Measurements from ENCODE around the gene SPIN2B. TPM values are rescaled to one million over a fixed set of nuclear protein-coding genes. Genes with fewer than 3 reads are reported as not detected.
A peak's percentile ranks its signal among the peaks of the same experiment; 100 is the strongest.
"Not testable (repeated sequence)": the region's sequence is repeated elsewhere in the genome, so short reads cannot be mapped to it uniquely, and the experiment has no call there.

Gene SPIN2B
- 4.4 TPM for polyA plus RNA-seq (2013, experiment 1 of 2)
- polyA plus RNA-seq (2013, experiment 2 of 2) = 4.8 TPM

DNA sequence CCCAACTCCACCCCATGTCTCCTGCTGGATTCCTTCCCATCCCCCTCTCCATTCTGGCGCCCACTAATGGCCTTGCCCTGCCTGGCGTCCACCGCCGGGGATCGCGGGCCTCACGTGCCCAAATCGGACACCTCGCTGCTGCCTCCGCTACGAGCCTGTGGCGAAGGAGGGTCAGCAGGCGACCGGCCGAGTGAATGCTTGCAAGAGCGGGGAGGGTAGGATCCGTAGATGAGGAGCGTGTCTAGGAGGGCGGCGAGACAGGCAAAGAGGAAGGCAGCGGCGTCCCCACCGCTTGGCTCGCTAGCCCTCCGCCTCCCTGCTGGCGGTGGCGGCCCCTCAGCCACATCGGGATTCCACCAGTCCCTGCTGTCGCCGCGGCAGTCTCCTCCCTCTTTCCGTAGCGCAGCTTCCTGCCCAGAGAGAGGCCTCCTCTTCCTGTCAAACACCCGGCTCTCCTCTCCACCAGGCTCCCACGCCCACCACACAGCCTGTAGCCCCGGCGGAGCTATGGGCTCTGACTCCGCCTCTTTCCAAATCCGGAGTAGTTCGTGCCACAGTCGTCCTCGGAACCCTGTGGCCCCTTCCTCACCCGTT is at the start of gene SPIN2B:
Gene SPIN2B, minus strand, starts transcription at position 387 of the 594 bp plus-strand sequence.
- Histone ChIP-seq H2BK120ac (ENCODE audit: low read depth, low read length) (no peak within 1 kb of the TSS), H3K27ac (ENCODE audit: low read depth, low read length) (peak within 1 kb of the TSS; percentile 73), H4K8ac (ENCODE audit: low read depth, low read length) (no peak within 1 kb of the TSS), H3K27me3 (ENCODE audit: insufficient read depth, low read length, poor library complexity) (no peaks in the 10 kb centered on the region), H4K5ac (ENCODE audit: low read length) (no peak within 1 kb of the TSS), H3K36me3 (ENCODE audit: control insufficient read depth, insufficient read depth, low read length) (no peaks in the 10 kb centered on the region), H3K9ac (ENCODE audit: low read length) (peak within 1 kb of the TSS; percentile 89), H3K4me3 (ENCODE audit: low read length) (peak within 1 kb of the TSS; percentile 60), H2AK5ac (ENCODE audit: low read length) (no peak within 1 kb of the TSS), H2BK5ac (ENCODE audit: low read length) (peak within 1 kb of the TSS; percentile 43), H3K79me1 (ENCODE audit: low read length) (no peaks in the 10 kb centered on the region), H2BK15ac (replicated peaks; ENCODE audit: low read depth) (no peak within 1 kb of the TSS), H3K56ac (ENCODE audit: low read length) (peak within 1 kb of the TSS; percentile 88), H3K79me2 (ENCODE audit: control insufficient read depth, insufficient read depth, low read length) (no peaks in the 10 kb centered on the region), H3K4me2 (ENCODE audit: low read length) (peak within 1 kb of the TSS; percentile 20), H3K23ac (ENCODE audit: low read length) (no peak within 1 kb of the TSS), H3K4ac (ENCODE audit: low read depth, low read length) (peak within 1 kb of the TSS; percentile 55), H3K4me1 (ENCODE audit: control insufficient read depth, low read depth, low read length) (no peaks in the 10 kb centered on the region), H3K18ac (ENCODE audit: low read length) (peak within 1 kb of the TSS; percentile 68)
- DNase-seq = peak; percentile 97
- WGBS (ENCODE audit: extremely low coverage, insufficient coverage, low lambda C conversion rate) = no CpG with 5 or more reads among the region's 43 CpGs

DNA sequence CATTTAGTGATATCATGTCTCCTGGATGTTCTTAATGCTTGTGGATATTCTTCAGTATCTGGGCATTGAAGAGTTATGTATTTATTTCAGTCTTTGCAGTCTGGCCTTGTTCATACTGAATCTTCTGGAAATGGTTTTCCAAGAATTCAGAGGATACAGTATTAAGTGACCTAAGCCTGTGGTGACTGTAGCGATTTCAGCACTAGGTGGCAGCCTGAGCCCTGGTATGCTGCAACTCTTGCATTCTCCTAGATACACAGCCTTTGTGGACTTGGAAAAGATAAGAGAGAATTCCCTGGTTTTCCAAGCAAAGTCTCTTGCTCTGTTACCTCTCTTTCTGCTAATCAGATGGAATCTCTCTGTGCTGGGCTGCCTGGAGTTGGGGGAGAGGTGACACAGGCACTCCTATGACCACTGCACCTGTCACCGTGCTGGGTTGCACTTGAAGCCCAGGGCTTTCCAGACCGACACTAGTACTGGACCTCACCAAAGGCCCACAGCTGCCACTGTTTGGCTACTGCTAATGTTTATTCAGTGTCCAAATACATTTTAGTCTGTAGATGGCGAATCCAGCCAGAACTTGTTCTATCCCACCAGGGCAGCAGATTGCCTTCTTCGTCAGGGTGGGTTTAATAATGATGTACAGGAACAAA is 35.2 kb upstream of the SPIN2B start:
- H3K36me3 ChIP-seq (ENCODE audit: control insufficient read depth, insufficient read depth, low read length) = no peaks in the 10 kb centered on the region
- no peak overlapping the region for H2BK15ac ChIP-seq (replicated peaks; ENCODE audit: low read depth)
- no peak overlapping the region for H3K4ac ChIP-seq (ENCODE audit: low read depth, low read length)
- no peak overlapping the region for H3K23ac ChIP-seq (ENCODE audit: low read length)
- no peak overlapping the region for H3K4me3 ChIP-seq (ENCODE audit: low read length)
- H4K8ac ChIP-seq (ENCODE audit: low read depth, low read length) = no peak overlapping the region
- H3K79me1 ChIP-seq (ENCODE audit: low read length) = no peaks in the 10 kb centered on the region
- no CpG with 5 or more reads among the region's 5 CpGs for WGBS (ENCODE audit: extremely low coverage, insufficient coverage, low lambda C conversion rate)
- no peak overlapping the region for H3K27ac ChIP-seq (ENCODE audit: low read depth, low read length)
- no peak overlapping the region for H2AK5ac ChIP-seq (ENCODE audit: low read length)
- H3K79me2 ChIP-seq (ENCODE audit: control insufficient read depth, insufficient read depth, low read length) = no peaks in the 10 kb centered on the region
- DNase-seq = peak; percentile 74
- no peak overlapping the region for H3K18ac ChIP-seq (ENCODE audit: low read length)
- no peaks in the 10 kb centered on the region for H3K27me3 ChIP-seq (ENCODE audit: insufficient read depth, low read length, poor library complexity)
- no peak overlapping the region for H2BK5ac ChIP-seq (ENCODE audit: low read length)
- H3K4me1 ChIP-seq (ENCODE audit: control insufficient read depth, low read depth, low read length) = no peaks in the 10 kb centered on the region
- H3K9ac ChIP-seq (ENCODE audit: low read length) = no peak overlapping the region
- no peak overlapping the region for H4K5ac ChIP-seq (ENCODE audit: low read length)
- no peak overlapping the region for H3K4me2 ChIP-seq (ENCODE audit: low read length)
- no peak overlapping the region for H3K56ac ChIP-seq (ENCODE audit: low read length)
- no peak overlapping the region for H2BK120ac ChIP-seq (ENCODE audit: low read depth, low read length)

DNA sequence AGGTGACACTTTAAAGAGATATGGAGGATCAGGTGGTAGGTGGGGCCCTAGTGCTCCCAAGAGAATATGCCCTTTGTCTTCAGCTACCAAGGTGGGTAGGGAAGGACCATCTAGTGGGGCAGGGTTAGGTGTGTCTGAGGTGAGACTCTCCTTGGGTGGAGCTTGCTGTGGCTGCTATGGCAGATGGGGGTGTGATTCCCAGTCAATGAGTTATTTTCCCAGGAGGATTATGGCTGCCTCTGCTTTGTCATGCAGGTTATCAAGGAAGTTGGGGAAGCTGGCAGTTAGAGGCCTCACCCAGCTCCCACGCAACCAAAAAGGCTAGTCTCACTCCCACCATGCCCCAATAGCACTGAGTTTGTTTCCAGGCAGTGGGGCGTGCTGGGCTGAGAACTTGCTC is 33.8 kb upstream of the SPIN2B start:
- H3K36me3 ChIP-seq (ENCODE audit: control insufficient read depth, insufficient read depth, low read length) = no peaks in the 10 kb centered on the region
- H3K27ac ChIP-seq (ENCODE audit: low read depth, low read length) = no peak overlapping the region
- H3K27me3 ChIP-seq (ENCODE audit: insufficient read depth, low read length, poor library complexity) = no peaks in the 10 kb centered on the region
- H2BK5ac ChIP-seq (ENCODE audit: low read length) = no peak overlapping the region
- H3K4me3 ChIP-seq (ENCODE audit: low read length) = no peak overlapping the region
- no peak overlapping the region for H3K4ac ChIP-seq (ENCODE audit: low read depth, low read length)
- no peak overlapping the region for H3K56ac ChIP-seq (ENCODE audit: low read length)
- no CpG with 5 or more reads among the region's 2 CpGs for WGBS (ENCODE audit: extremely low coverage, insufficient coverage, low lambda C conversion rate)
- H4K8ac ChIP-seq (ENCODE audit: low read depth, low read length) = no peak overlapping the region
- H3K4me1 ChIP-seq (ENCODE audit: control insufficient read depth, low read depth, low read length) = no peaks in the 10 kb centered on the region
- no peak overlapping the region for H2BK15ac ChIP-seq (replicated peaks; ENCODE audit: low read depth)
- H3K79me1 ChIP-seq (ENCODE audit: low read length) = no peaks in the 10 kb centered on the region
- H3K18ac ChIP-seq (ENCODE audit: low read length) = no peak overlapping the region
- H3K79me2 ChIP-seq (ENCODE audit: control insufficient read depth, insufficient read depth, low read length) = no peaks in the 10 kb centered on the region
- no peak overlapping the region for H2BK120ac ChIP-seq (ENCODE audit: low read depth, low read length)
- no peak overlapping the region for H3K9ac ChIP-seq (ENCODE audit: low read length)
- H2AK5ac ChIP-seq (ENCODE audit: low read length) = no peak overlapping the region
- H3K23ac ChIP-seq (ENCODE audit: low read length) = no peak overlapping the region
- no peak overlapping the region for H4K5ac ChIP-seq (ENCODE audit: low read length)
- DNase-seq = peak; percentile 16
- H3K4me2 ChIP-seq (ENCODE audit: low read length) = no peak overlapping the region

DNA sequence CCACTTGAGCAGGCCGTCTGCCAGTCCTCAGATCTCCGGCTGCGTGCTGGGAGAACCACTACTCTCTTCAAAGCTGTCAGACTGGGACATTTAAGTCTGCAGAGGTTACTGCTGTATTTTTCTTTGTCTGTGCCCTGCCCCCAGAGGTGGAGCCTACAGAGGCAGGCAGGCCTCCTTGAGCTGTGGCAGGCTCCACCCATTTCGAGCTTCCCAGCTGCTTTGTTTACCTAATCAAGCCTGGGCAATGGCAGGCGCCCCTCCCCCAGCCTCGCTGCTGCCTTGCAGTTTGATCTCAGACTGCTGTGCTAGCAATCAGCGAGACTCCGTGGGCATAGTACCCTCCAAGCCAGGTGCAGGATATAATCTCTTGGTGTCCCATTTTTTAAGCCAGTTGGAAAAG is 30.9 kb upstream of the SPIN2B start:
- not testable (repeated sequence) for H2AK5ac ChIP-seq (ENCODE audit: low read length); DNase-seq; H3K4me3 ChIP-seq (ENCODE audit: low read length); H3K56ac ChIP-seq (ENCODE audit: low read length); H3K4me1 ChIP-seq (ENCODE audit: control insufficient read depth, low read depth, low read length); H2BK120ac ChIP-seq (ENCODE audit: low read depth, low read length); H3K4me2 ChIP-seq (ENCODE audit: low read length); H3K27me3 ChIP-seq (ENCODE audit: insufficient read depth, low read length, poor library complexity); H3K79me2 ChIP-seq (ENCODE audit: control insufficient read depth, insufficient read depth, low read length); H2BK5ac ChIP-seq (ENCODE audit: low read length); H3K18ac ChIP-seq (ENCODE audit: low read length); H3K27ac ChIP-seq (ENCODE audit: low read depth, low read length); H2BK15ac ChIP-seq (replicated peaks; ENCODE audit: low read depth); H3K9ac ChIP-seq (ENCODE audit: low read length); H3K36me3 ChIP-seq (ENCODE audit: control insufficient read depth, insufficient read depth, low read length); H4K5ac ChIP-seq (ENCODE audit: low read length); H3K23ac ChIP-seq (ENCODE audit: low read length); H3K4ac ChIP-seq (ENCODE audit: low read depth, low read length); H4K8ac ChIP-seq (ENCODE audit: low read depth, low read length); H3K79me1 ChIP-seq (ENCODE audit: low read length)
- no CpG with 5 or more reads among the region's 8 CpGs for WGBS (ENCODE audit: extremely low coverage, insufficient coverage, low lambda C conversion rate)

DNA sequence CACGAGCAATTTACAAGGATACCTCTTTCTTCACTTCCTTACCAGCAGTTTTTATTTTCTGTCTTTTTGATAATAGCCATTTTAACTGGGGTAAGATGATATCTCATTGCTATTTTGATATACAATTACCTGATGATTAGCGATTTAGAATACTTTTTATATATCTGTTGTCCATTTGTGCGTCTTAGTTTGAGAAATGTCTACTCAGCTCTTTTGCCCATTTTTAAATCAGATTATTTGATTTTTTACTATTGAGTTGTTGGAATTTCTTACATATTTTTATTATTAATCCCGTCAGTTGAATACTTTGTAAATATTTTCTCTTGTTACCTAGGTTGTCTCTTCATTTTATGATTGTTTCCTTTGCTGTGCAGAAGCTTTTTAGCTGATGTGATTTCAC is 17.3 kb upstream of the SPIN2B start:
- Histone ChIP-seq H3K4ac (ENCODE audit: low read depth, low read length) (no peak overlapping the region), H2BK5ac (ENCODE audit: low read length) (no peak overlapping the region), H2BK120ac (ENCODE audit: low read depth, low read length) (no peak overlapping the region), H3K18ac (ENCODE audit: low read length) (no peak overlapping the region), H3K23ac (ENCODE audit: low read length) (no peak overlapping the region), H4K5ac (ENCODE audit: low read length) (no peak overlapping the region), H3K27ac (ENCODE audit: low read depth, low read length) (no peak overlapping the region), H3K4me3 (ENCODE audit: low read length) (no peak overlapping the region), H2AK5ac (ENCODE audit: low read length) (no peak overlapping the region), H3K9ac (ENCODE audit: low read length) (no peak overlapping the region), H3K36me3 (ENCODE audit: control insufficient read depth, insufficient read depth, low read length) (no peaks in the 10 kb centered on the region), H2BK15ac (replicated peaks; ENCODE audit: low read depth) (no peak overlapping the region), H3K79me1 (ENCODE audit: low read length) (no peaks in the 10 kb centered on the region), H3K4me1 (ENCODE audit: control insufficient read depth, low read depth, low read length) (no peaks in the 10 kb centered on the region), H3K56ac (ENCODE audit: low read length) (no peak overlapping the region), H3K4me2 (ENCODE audit: low read length) (no peak overlapping the region), H3K79me2 (ENCODE audit: control insufficient read depth, insufficient read depth, low read length) (no peaks in the 10 kb centered on the region), H4K8ac (ENCODE audit: low read depth, low read length) (no peak overlapping the region), H3K27me3 (ENCODE audit: insufficient read depth, low read length, poor library complexity) (no peaks in the 10 kb centered on the region)
- no CpG with 5 or more reads among the region's 4 CpGs for WGBS (ENCODE audit: extremely low coverage, insufficient coverage, low lambda C conversion rate)
- DNase-seq = no peak
